LoVo (cell line): ENCODE measurements around the gene CCDC142.
A peak's percentile ranks its signal among the peaks of the same experiment; 100 is the strongest.

Source experiments
- DNase-seq: peaks from one replicate; pipeline ENCODE4 v3.0.0-alpha.2; 2016; ENCODE audit warnings: low spot score

Gene CCDC142

GRCh38 chr2:74482801-74483674 lies at the start of gene CCDC142, which contains the start of gene TTC31:
Gene CCDC142, minus strand, starts transcription at chr2:74482998. Its CDS starts 161 bp downstream, at chr2:74482837.
Gene TTC31, plus strand, starts transcription at chr2:74483081. Its CDS starts 15 bp downstream, at chr2:74483096.
- DNase-seq, result peak; percentile 93

GRCh38 chr2:74532222-74532621 lies 49.4 kb upstream of the CCDC142 start:
- peak; percentile 22 for DNase-seq

- DNase-seq, result no peak
Measured at GRCh38 chr2:74531666-74532065, 48.9 kb upstream of the CCDC142 start.

- DNase-seq, result peak; percentile 33
Measured at GRCh38 chr2:74530239-74531187, 47.7 kb upstream of the CCDC142 start.

- DNase-seq, result peak; percentile 99
Measured at GRCh38 chr2:74529357-74530238, 46.8 kb upstream of the CCDC142 start, which contains the start of the genes AUP1 and HTRA2. Gene AUP1, minus strand, starts transcription at chr2:74529706. Its CDS starts 77 bp downstream, at chr2:74529629. Gene HTRA2, plus strand, starts transcription at chr2:74529933. Its CDS starts 74 bp downstream, at chr2:74530007.

GRCh38 chr2:74528600-74529356 lies 46.0 kb upstream of the CCDC142 start:
- no peak for DNase-seq

- no peak for DNase-seq
Measured at GRCh38 chr2:74527741-74528140, 44.9 kb upstream of the CCDC142 start.

- DNase-seq, result no peak
Measured at GRCh38 chr2:74526649-74527230, 43.9 kb upstream of the CCDC142 start.

- peak; percentile 47 for DNase-seq
Measured at GRCh38 chr2:74525717-74526648, 43.2 kb upstream of the CCDC142 start, which contains the start of gene DQX1. Gene DQX1, minus strand, starts transcription at chr2:74526231. Its CDS starts 502 bp downstream, at chr2:74525729.

- no peak for DNase-seq
Measured at GRCh38 chr2:74524955-74525716, 42.3 kb upstream of the CCDC142 start.

- DNase-seq, result no peak
Measured at GRCh38 chr2:74524005-74524404, 41.2 kb upstream of the CCDC142 start.

GRCh38 chr2:74522516-74522915 lies 39.7 kb upstream of the CCDC142 start:
- DNase-seq, result no peak

- DNase-seq, result no peak
Measured at GRCh38 chr2:74516650-74517049, 33.9 kb upstream of the CCDC142 start.

- DNase-seq, result no peak
Measured at GRCh38 chr2:74515981-74516633, 33.3 kb upstream of the CCDC142 start.

- no peak for DNase-seq
Measured at GRCh38 chr2:74515271-74515980, 32.6 kb upstream of the CCDC142 start.

- DNase-seq, result no peak
Measured at GRCh38 chr2:74514368-74515270, 31.8 kb upstream of the CCDC142 start, which contains the start of gene TLX2. Gene TLX2, plus strand, starts transcription at chr2:74514450. Its CDS starts 357 bp downstream, at chr2:74514807.
